Stimulated activated CD8-positive, alpha-beta memory T cell treated with anti-CD3 and anti-CD28 coated beads, Interleukin-4, amount 100 ng/mL, for 1 hour (primary cell): ENCODE data around the gene SLC2A10.

Experiments used
- DNase-seq, 2 donors: peaks; one replicate each; pipeline ENCODE4 v3.0.0-alpha.2; 2020; ENCODE audit warnings: low read depth in 2 of 2, low spot score in 1 of 2

Gene SLC2A10

GRCh38 chr20:46725186-46726165 lies 16.0 kb downstream of the SLC2A10 start:
- no peak for DNase-seq

- no peak for DNase-seq
Measured at GRCh38 chr20:46731770-46732169, 22.3 kb downstream of the SLC2A10 start.

- DNase-seq, result no peak
Measured at GRCh38 chr20:46735436-46735835, 26.0 kb downstream of the SLC2A10 start.

GRCh38 chr20:46739431-46740213 lies 30.2 kb downstream of the SLC2A10 start:
- DNase-seq, result no peak

GRCh38 chr20:46740214-46740609 lies 30.8 kb downstream of the SLC2A10 start:
- DNase-seq, result no peak

- no peak for DNase-seq
Measured at GRCh38 chr20:46741924-46742668, 32.6 kb downstream of the SLC2A10 start.

- DNase-seq, result no peak
Measured at GRCh38 chr20:46742669-46743045, 33.2 kb downstream of the SLC2A10 start.

GRCh38 chr20:46743088-46743487 lies 33.6 kb downstream of the SLC2A10 start:
- no peak for DNase-seq

- no peak for DNase-seq
Measured at GRCh38 chr20:46746956-46747526, 37.6 kb downstream of the SLC2A10 start.

- no peak for DNase-seq
Measured at GRCh38 chr20:46749147-46749546, 39.7 kb downstream of the SLC2A10 start.

- DNase-seq, result no peak
Measured at GRCh38 chr20:46751856-46752255, 42.4 kb downstream of the SLC2A10 start.

- DNase-seq, result peak; percentile 7 to 20
Measured at GRCh38 chr20:46752728-46753127, 43.3 kb downstream of the SLC2A10 start.

- no peak for DNase-seq
Measured at GRCh38 chr20:46755483-46756413, 46.3 kb downstream of the SLC2A10 start.

GRCh38 chr20:46756419-46756818 lies 47.0 kb downstream of the SLC2A10 start:
- no peak for DNase-seq

- DNase-seq, result no peak
Measured at GRCh38 chr20:46757135-46757534, 47.7 kb downstream of the SLC2A10 start.

GRCh38 chr20:46757754-46758678 lies 48.6 kb downstream of the SLC2A10 start:
- peak in 1 of 2 donors; percentile 20 for DNase-seq

GRCh38 chr20:46758929-46759669 lies 49.6 kb downstream of the SLC2A10 start:
- DNase-seq, result no peak

- DNase-seq, result no peak
Measured at GRCh38 chr20:46761566-46761965, 52.1 kb downstream of the SLC2A10 start.
